ENCODE results near the gene MICU2.

Gene MICU2

DNA sequence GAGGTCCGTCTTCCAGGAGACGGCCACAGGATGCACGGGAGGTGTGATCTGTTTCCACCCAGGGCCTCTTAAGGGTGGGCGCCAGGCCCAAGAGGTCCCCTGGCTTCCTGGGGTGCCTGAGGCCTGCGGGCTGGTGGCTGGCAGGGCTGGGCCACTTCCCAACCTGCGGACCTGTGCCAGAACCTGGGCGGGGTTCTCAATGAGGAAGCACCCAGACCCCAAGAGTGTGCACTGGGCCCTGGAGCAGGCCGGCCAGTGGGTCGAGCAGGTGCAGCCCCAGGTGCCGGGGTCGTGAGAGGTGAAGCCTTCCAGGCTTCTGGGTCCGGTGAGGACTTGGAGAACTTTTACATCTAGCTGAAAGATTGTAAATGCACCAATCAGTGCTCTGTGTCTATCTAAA lies 6.7 kb upstream of the MICU2 start:
- Histone ChIP-seq H2BK120ac (ENCODE audit: low read depth, low read length) (no peak overlapping the region), H3K4ac (ENCODE audit: low read length) (no peak overlapping the region), H3K9me3 (replicated peaks in 1 of 2; ENCODE audit: control insufficient read depth in 2 of 2, insufficient read depth in 1 of 2, low read depth in 1 of 2, low read length in 2 of 2) (no peaks in the 10 kb centered on the region), H3K79me1 (ENCODE audit: low read depth, low read length) (no peaks in the 10 kb centered on the region), H3K14ac (ENCODE audit: low read length) (no peak overlapping the region), H2BK12ac (ENCODE audit: low read length) (no peak overlapping the region), H3K9ac (ENCODE audit: low read depth, low read length, poor library complexity) (no peak overlapping the region), H2AFZ (ENCODE audit: low read length) (no peak overlapping the region), H3K23ac (ENCODE audit: low read depth, low read length, poor library complexity) (no peak overlapping the region), H3K4me3 (ENCODE audit: low read length in 2 of 2) (no peak overlapping the region), H3K18ac (ENCODE audit: low read length) (no peak overlapping the region), H3K4me1 (ENCODE audit: control insufficient read depth in 2 of 2, insufficient read depth in 1 of 2, low read depth in 1 of 2, low read length in 2 of 2) (no peaks in the 10 kb centered on the region), H4K8ac (ENCODE audit: low read depth, low read length) (no peak overlapping the region), H3K36me3 (replicated peaks in 1 of 2; ENCODE audit: control insufficient read depth in 2 of 2, insufficient read depth in 2 of 2, low read length in 2 of 2) (no peaks in the 10 kb centered on the region), H2AK5ac (ENCODE audit: low read depth, low read length) (no peak overlapping the region), H4K91ac (ENCODE audit: low read depth, low read length, poor library complexity) (no peak overlapping the region), H3K4me2 (ENCODE audit: insufficient read depth, low read length, poor library complexity, severe bottlenecking) (no peak overlapping the region), H3K27me3 (ENCODE audit: control insufficient read depth in 3 of 3, insufficient read depth in 3 of 3, low read depth in 1 of 3, low read length in 3 of 3) (no peaks in the 10 kb centered on the region), H2BK5ac (ENCODE audit: low read length) (no peak overlapping the region), H2BK15ac (ENCODE audit: low read length) (no peak overlapping the region), H3K27ac (replicated peaks; ENCODE audit: low read length) (no peak overlapping the region)
- no peak for DNase-seq (ENCODE audit: low spot score)
- no CpG with 5 or more reads among the region's 12 CpGs for WGBS, 2 donors (ENCODE audit: extremely low coverage in 2 of 2, insufficient read length in 2 of 2, insufficient replicate concordance in 1 of 2)

GRCh38 chr13:21608961-21609360 lies 5.0 kb upstream of the MICU2 start:
- Histone ChIP-seq H4K8ac (ENCODE audit: low read depth, low read length) (no peak overlapping the region), H3K9ac (ENCODE audit: low read depth, low read length, poor library complexity) (no peak overlapping the region), H2AK5ac (ENCODE audit: low read depth, low read length) (no peak overlapping the region), H3K4me1 (ENCODE audit: control insufficient read depth in 2 of 2, insufficient read depth in 1 of 2, low read depth in 1 of 2, low read length in 2 of 2) (no peaks in the 10 kb centered on the region), H4K91ac (ENCODE audit: low read depth, low read length, poor library complexity) (no peak overlapping the region), H2BK5ac (ENCODE audit: low read length) (no peak overlapping the region), H3K79me1 (ENCODE audit: low read depth, low read length) (no peaks in the 10 kb centered on the region), H2BK120ac (ENCODE audit: low read depth, low read length) (no peak overlapping the region), H3K9me3 (replicated peaks in 1 of 2; ENCODE audit: control insufficient read depth in 2 of 2, insufficient read depth in 1 of 2, low read depth in 1 of 2, low read length in 2 of 2) (no peaks in the 10 kb centered on the region), H3K4me2 (ENCODE audit: insufficient read depth, low read length, poor library complexity, severe bottlenecking) (no peak overlapping the region), H3K27me3 (ENCODE audit: control insufficient read depth in 3 of 3, insufficient read depth in 3 of 3, low read depth in 1 of 3, low read length in 3 of 3) (no peaks in the 10 kb centered on the region), H3K14ac (ENCODE audit: low read length) (no peak overlapping the region), H2AFZ (ENCODE audit: low read length) (no peak overlapping the region), H3K27ac (replicated peaks; ENCODE audit: low read length) (no peak overlapping the region), H3K36me3 (replicated peaks in 1 of 2; ENCODE audit: control insufficient read depth in 2 of 2, insufficient read depth in 2 of 2, low read length in 2 of 2) (no peaks in the 10 kb centered on the region), H3K4ac (ENCODE audit: low read length) (no peak overlapping the region), H2BK15ac (ENCODE audit: low read length) (no peak overlapping the region), H3K4me3 (ENCODE audit: low read length in 2 of 2) (no peak overlapping the region), H3K18ac (ENCODE audit: low read length) (no peak overlapping the region), H3K23ac (ENCODE audit: low read depth, low read length, poor library complexity) (no peak overlapping the region), H2BK12ac (ENCODE audit: low read length) (no peak overlapping the region)
- WGBS, 2 donors (ENCODE audit: extremely low coverage in 2 of 2, insufficient read length in 2 of 2, insufficient replicate concordance in 1 of 2), result no CpG with 5 or more reads among the region's 4 CpGs
- DNase-seq (ENCODE audit: low spot score), result no peak

DNA sequence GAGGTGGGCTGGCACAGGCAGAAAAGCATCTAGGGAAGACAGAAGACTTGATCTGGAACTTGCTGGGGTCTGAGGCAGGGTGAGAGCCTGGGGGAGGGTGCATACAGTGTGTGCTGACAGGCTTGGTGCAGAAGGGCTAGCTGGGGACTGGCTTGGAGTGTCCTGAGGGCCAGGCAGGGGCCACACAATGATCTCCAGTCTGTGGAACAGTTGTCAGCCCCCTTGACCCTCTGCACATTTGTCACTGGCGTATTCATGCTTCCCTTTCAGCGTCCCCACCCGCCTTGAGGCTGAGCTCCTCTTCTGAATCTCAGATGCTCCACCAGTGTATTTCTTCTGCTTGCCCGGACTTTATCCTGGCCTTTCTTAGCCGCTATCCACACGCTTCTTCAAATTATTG lies 2.8 kb upstream of the MICU2 start:
- Histone ChIP-seq H2AK5ac (ENCODE audit: low read depth, low read length) (no peak overlapping the region), H3K9ac (ENCODE audit: low read depth, low read length, poor library complexity) (no peak overlapping the region), H3K18ac (ENCODE audit: low read length) (no peak overlapping the region), H3K23ac (ENCODE audit: low read depth, low read length, poor library complexity) (peak overlapping the region; percentile 1), H3K36me3 (replicated peaks in 1 of 2; ENCODE audit: control insufficient read depth in 2 of 2, insufficient read depth in 2 of 2, low read length in 2 of 2) (peaks cover 0 to 2% of the 10 kb centered on the region in 2 donors), H3K4me3 (ENCODE audit: low read length in 2 of 2) (no peak overlapping the region), H2AFZ (ENCODE audit: low read length) (peak overlapping the region; percentile 57), H4K8ac (ENCODE audit: low read depth, low read length) (no peak overlapping the region), H3K79me1 (ENCODE audit: low read depth, low read length) (no peaks in the 10 kb centered on the region), H3K14ac (ENCODE audit: low read length) (no peak overlapping the region), H3K4me2 (ENCODE audit: insufficient read depth, low read length, poor library complexity, severe bottlenecking) (no peak overlapping the region), H2BK5ac (ENCODE audit: low read length) (no peak overlapping the region), H3K27ac (replicated peaks; ENCODE audit: low read length) (no peak overlapping the region), H2BK15ac (ENCODE audit: low read length) (no peak overlapping the region), H3K4me1 (ENCODE audit: control insufficient read depth in 2 of 2, insufficient read depth in 1 of 2, low read depth in 1 of 2, low read length in 2 of 2) (no peaks in the 10 kb centered on the region), H2BK120ac (ENCODE audit: low read depth, low read length) (no peak overlapping the region), H3K27me3 (ENCODE audit: control insufficient read depth in 3 of 3, insufficient read depth in 3 of 3, low read depth in 1 of 3, low read length in 3 of 3) (no peaks in the 10 kb centered on the region), H3K4ac (ENCODE audit: low read length) (no peak overlapping the region), H2BK12ac (ENCODE audit: low read length) (no peak overlapping the region), H4K91ac (ENCODE audit: low read depth, low read length, poor library complexity) (no peak overlapping the region), H3K9me3 (replicated peaks in 1 of 2; ENCODE audit: control insufficient read depth in 2 of 2, insufficient read depth in 1 of 2, low read depth in 1 of 2, low read length in 2 of 2) (no peaks in the 10 kb centered on the region)
- no peak for DNase-seq (ENCODE audit: low spot score)
- no CpG with 5 or more reads among the region's 6 CpGs for WGBS, 2 donors (ENCODE audit: extremely low coverage in 2 of 2, insufficient read length in 2 of 2, insufficient replicate concordance in 1 of 2)

GRCh38 chr13:21606251-21606650 lies 2.3 kb upstream of the MICU2 start:
- H3K23ac ChIP-seq (ENCODE audit: low read depth, low read length, poor library complexity), result no peak overlapping the region
- WGBS, 2 donors (ENCODE audit: extremely low coverage in 2 of 2, insufficient read length in 2 of 2, insufficient replicate concordance in 1 of 2), result no CpG with 5 or more reads among the region's 2 CpGs
- peak overlapping the region; percentile 57 for H2AFZ ChIP-seq (ENCODE audit: low read length)
- DNase-seq (ENCODE audit: low spot score), result no peak
- no peaks in the 10 kb centered on the region for H3K79me1 ChIP-seq (ENCODE audit: low read depth, low read length)
- no peak overlapping the region for H3K18ac ChIP-seq (ENCODE audit: low read length)
- H3K14ac ChIP-seq (ENCODE audit: low read length), result no peak overlapping the region
- H2BK5ac ChIP-seq (ENCODE audit: low read length), result no peak overlapping the region
- no peak overlapping the region for H3K4me2 ChIP-seq (ENCODE audit: insufficient read depth, low read length, poor library complexity, severe bottlenecking)
- no peak overlapping the region for H3K9ac ChIP-seq (ENCODE audit: low read depth, low read length, poor library complexity)
- H3K9me3 ChIP-seq (replicated peaks in 1 of 2; ENCODE audit: control insufficient read depth in 2 of 2, insufficient read depth in 1 of 2, low read depth in 1 of 2, low read length in 2 of 2), result no peaks in the 10 kb centered on the region
- no peaks in the 10 kb centered on the region for H3K27me3 ChIP-seq (ENCODE audit: control insufficient read depth in 3 of 3, insufficient read depth in 3 of 3, low read depth in 1 of 3, low read length in 3 of 3)
- H3K4ac ChIP-seq (ENCODE audit: low read length), result no peak overlapping the region
- H4K91ac ChIP-seq (ENCODE audit: low read depth, low read length, poor library complexity), result no peak overlapping the region
- no peak overlapping the region for H2BK15ac ChIP-seq (ENCODE audit: low read length)
- no peak overlapping the region for H3K4me3 ChIP-seq (ENCODE audit: low read length in 2 of 2)
- no peak overlapping the region for H3K27ac ChIP-seq (replicated peaks; ENCODE audit: low read length)
- no peaks in the 10 kb centered on the region for H3K4me1 ChIP-seq (ENCODE audit: control insufficient read depth in 2 of 2, insufficient read depth in 1 of 2, low read depth in 1 of 2, low read length in 2 of 2)
- H2BK120ac ChIP-seq (ENCODE audit: low read depth, low read length), result no peak overlapping the region
- H2BK12ac ChIP-seq (ENCODE audit: low read length), result no peak overlapping the region
- no peak overlapping the region for H2AK5ac ChIP-seq (ENCODE audit: low read depth, low read length)
- H4K8ac ChIP-seq (ENCODE audit: low read depth, low read length), result no peak overlapping the region
- peaks cover 0 to 7% of the 10 kb centered on the region in 2 donors for H3K36me3 ChIP-seq (replicated peaks in 1 of 2; ENCODE audit: control insufficient read depth in 2 of 2, insufficient read depth in 2 of 2, low read length in 2 of 2)
